ENCODE data around the gene IGSF1.

GRCh38 chrX:131306601-131307000, 17.5 kb upstream of the IGSF1 start:
- no peak for TF ChIP-seq MXI1 (IDR thresholded peaks at IDR 0.05; ENCODE audit: borderline replicate concordance, low read depth, low read length)
- no peak for TF ChIP-seq CTCF (conservative IDR thresholded peaks at IDR 0.05; ENCODE audit: low read depth, low read length)
- no peak for TF ChIP-seq RFX5 (IDR thresholded peaks at IDR 0.05; ENCODE audit: low read depth, low read length)
- TF ChIP-seq RAD21 (IDR thresholded peaks at IDR 0.05; ENCODE audit: low read length) = no peak
- TF ChIP-seq CHD1 (IDR thresholded peaks at IDR 0.05; ENCODE audit: low read depth, low read length) = no peak
- TF ChIP-seq POLR2A (IDR thresholded peaks at IDR 0.05; ENCODE audit: low read depth, low read length) = no peak
- no peak for TF ChIP-seq SMC3 (IDR thresholded peaks at IDR 0.05; ENCODE audit: low read depth, low read length)
- no peak for TF ChIP-seq CEBPB (IDR thresholded peaks at IDR 0.05; ENCODE audit: low read depth, low read length)

All from IMR-90 (cell line).